22Rv1 (cell line): Measurements from ENCODE around the gene STOX2.

Experiments used
- H3K27ac ChIP-seq: fragments of 450-650 bp; 2 replicates; pipeline ENCODE4 v1.5.1; 2017
- ZFX ChIP-seq: fragments of 450-650 bp; IDR thresholded peaks from 2 replicates; pipeline ENCODE4 v1.6.1; 2017; ENCODE audit warnings: antibody characterized with exemption, borderline replicate concordance
- TF ChIP-seq, protein P1 (sequence below): fragments of 450-650 bp; IDR thresholded peaks from 2 replicates; pipeline ENCODE4 v1.5.1; 2017; ENCODE audit warnings: mild to moderate bottlenecking

The STOX2 gene

DNA sequence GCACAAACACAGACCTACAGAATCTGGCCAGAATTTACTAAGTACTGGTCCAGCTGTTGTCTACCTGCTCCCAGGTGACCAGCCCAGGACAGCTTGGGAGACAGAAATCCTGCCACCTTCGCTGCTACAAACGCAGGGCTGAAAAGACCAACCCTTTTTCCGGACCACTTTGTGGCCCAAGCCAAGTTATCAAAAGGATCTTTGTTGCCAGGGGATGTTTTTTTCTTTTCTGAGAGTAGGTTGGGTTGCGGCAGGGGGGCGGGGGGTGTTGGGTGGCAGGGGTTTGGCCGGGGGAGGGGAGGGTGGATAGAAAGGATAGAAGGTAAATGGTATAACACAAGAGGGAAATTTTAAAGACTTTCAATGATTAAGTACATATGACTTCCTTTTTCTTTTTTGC, 63.4 kb downstream of the STOX2 start:
- H3K27ac ChIP-seq: no peak overlapping the region
- TF ChIP-seq, protein P1, sequence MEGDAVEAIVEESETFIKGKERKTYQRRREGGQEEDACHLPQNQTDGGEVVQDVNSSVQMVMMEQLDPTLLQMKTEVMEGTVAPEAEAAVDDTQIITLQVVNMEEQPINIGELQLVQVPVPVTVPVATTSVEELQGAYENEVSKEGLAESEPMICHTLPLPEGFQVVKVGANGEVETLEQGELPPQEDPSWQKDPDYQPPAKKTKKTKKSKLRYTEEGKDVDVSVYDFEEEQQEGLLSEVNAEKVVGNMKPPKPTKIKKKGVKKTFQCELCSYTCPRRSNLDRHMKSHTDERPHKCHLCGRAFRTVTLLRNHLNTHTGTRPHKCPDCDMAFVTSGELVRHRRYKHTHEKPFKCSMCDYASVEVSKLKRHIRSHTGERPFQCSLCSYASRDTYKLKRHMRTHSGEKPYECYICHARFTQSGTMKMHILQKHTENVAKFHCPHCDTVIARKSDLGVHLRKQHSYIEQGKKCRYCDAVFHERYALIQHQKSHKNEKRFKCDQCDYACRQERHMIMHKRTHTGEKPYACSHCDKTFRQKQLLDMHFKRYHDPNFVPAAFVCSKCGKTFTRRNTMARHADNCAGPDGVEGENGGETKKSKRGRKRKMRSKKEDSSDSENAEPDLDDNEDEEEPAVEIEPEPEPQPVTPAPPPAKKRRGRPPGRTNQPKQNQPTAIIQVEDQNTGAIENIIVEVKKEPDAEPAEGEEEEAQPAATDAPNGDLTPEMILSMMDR: no peak
- no peak for TF ChIP-seq ZFX

GRCh38 chr4:183968931-183969330, 63.8 kb downstream of the STOX2 start:
- no peak for TF ChIP-seq ZFX
- TF ChIP-seq, protein P1: no peak
- H3K27ac ChIP-seq: no peak overlapping the region

DNA sequence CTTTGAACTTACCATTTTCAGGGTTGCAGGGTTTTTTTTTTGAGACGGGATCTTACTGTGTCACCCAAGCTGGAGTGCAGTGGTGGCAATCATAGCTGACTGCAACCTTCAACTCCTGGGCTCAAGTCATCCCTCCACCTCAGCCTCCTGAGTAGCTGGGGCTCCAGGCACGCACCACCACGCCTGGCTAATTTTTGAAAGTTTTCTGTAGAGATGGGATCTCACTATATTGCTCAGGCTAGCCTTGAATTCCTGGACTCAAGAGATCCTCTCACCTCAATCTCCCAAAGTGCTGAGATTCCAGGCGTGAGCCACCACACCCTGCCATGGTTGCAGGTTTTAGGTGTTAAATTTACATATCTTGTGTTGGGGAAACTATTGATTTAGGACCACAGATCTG, 64.5 kb downstream of the STOX2 start:
- no peak overlapping the region for H3K27ac ChIP-seq
- no peak for TF ChIP-seq ZFX
- TF ChIP-seq, protein P1: no peak

DNA sequence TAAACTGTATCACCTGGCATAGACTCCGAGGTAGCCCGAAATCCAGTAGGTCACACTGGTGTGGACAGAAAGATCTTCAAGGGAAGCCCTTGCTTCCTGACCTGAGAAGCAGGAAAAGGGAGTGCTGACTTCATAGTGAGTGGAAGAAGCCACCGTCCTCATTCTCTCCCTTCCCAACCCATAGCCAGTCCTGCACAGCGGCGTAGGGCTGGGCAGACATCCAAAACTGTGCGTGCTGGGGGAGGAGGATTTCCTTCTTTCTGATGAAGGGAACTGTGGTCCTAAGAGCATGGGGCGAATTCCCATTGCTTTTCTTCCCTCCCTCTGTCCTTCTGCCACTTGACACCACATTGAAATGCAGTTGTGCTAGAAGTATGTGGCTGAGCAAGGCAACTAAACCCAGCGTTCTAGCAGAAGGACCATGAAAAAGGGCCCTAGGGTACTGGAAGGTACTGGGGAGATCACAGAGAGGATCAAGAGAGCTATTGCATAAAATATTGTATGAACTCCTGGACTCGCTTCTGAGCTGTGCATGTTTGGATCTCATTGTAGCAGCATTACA, 66.9 kb downstream of the STOX2 start:
- TF ChIP-seq ZFX: no peak
- TF ChIP-seq, protein P1: no peak
- no peak overlapping the region for H3K27ac ChIP-seq

GRCh38 chr4:183977707-183978106, 72.6 kb downstream of the STOX2 start:
- no peak overlapping the region for H3K27ac ChIP-seq
- no peak for TF ChIP-seq ZFX
- TF ChIP-seq, protein P1: no peak

- TF ChIP-seq ZFX: no peak
- TF ChIP-seq, protein P1: no peak
- H3K27ac ChIP-seq: no peak overlapping the region
Observed at GRCh38 chr4:183984566-183984965, 79.5 kb downstream of the STOX2 start.

DNA sequence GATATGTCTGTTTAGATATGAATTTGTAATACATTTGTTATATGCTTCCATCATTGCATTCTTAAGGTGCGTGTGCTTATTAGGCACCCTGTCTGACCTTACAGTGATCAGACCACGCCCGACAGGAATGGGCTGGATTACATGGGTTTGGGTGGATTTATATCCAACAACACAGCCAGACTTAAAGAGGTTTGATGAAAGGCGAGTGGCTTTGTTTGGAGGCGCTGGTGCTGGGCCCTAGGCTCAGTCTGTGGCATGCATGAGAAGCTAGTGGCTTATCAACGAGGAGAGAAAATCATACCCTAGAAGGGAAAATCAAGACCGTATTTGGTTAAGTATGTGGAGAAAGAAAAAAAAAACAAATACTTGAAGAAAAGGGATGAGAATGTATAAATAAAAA, 80.7 kb downstream of the STOX2 start:
- TF ChIP-seq, protein P1: no peak
- TF ChIP-seq ZFX: no peak
- H3K27ac ChIP-seq: no peak overlapping the region
